Placental pericyte (primary cell): Measurements from ENCODE around the gene TUNAR. TPM values are rescaled to one million over a fixed set of nuclear protein-coding genes. Genes with fewer than 3 reads are reported as not detected.

Experiments used
- total RNA-seq: library from RNA; depleted of rRNA; stranded (reverse); fragments of >200 nt; gene quantifications from 2 replicates; pipeline ENCODE4 v1.2.3, GENCODE V29; 2012

TUNAR gene
- not detected in 2 replicates for total RNA-seq

GRCh38 chr14:95876761-95877538, at the start of gene TUNAR:
Gene TUNAR (plus strand): TSS chr14:95876832.

Other genes with a start within 250 kb of the TUNAR start
- gene TCL1B, start 190.4 kb upstream of the TUNAR start, total RNA-seq: not detected in 2 replicates
- not detected in 2 replicates for gene TCL1A, start 162.7 kb upstream of the TUNAR start, total RNA-seq
- 11.2 and 17.0 TPM in 2 replicates for gene C14orf132, start 162.5 kb downstream of the TUNAR start, total RNA-seq